ENCODE results near the gene WNT9B. TPM values are rescaled to one million over a fixed set of nuclear protein-coding genes. Genes with fewer than 3 reads are reported as not detected.

WNT9B gene
- total and polyA plus RNA-seq, 2 of the 13 experiments (the other 11 are each of a cell fraction or from before 2014, with no cell fraction given), result not detected

DNA sequence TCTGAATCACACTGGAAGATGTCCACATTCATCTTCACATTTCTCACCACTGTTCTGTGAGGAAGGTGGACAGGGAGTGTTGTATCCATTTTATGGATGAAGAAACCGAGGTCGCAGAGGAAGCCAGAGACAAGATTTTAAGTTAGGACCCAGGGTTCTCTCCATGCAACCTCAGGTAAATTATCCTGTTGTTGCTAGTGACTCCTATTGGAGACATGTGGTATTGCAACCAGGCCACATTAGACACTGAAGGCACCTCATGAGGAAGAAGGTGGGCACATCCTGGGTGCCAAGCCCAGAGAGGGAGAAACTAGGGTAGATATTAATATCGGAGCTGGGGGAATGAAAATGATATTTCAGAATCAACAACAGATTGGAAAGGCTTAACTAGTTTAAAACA is 8.5 kb upstream of the WNT9B start:
- no TSS peak for BruUV-seq (replicated peaks)
- DNase-seq (ENCODE audit: low spot score), result no peak
- Histone ChIP-seq H3K27me3 (ENCODE audit: control insufficient read depth in 1 of 2, insufficient read depth in 2 of 2, low read length in 2 of 2) (peaks cover 0 to 10% of the 10 kb centered on the region in 2 experiments; a peak in 3 of 5 replicates), H3K4me1 (ENCODE audit: insufficient read depth, low read length) (peaks cover 33% of the 10 kb centered on the region), H2AFZ (ENCODE audit: low read length) (no peak overlapping the region), H4K20me1 (ENCODE audit: insufficient read depth, low read length) (no peaks in the 10 kb centered on the region), H3K9me3 (ENCODE audit: low read length) (peaks cover 12% of the 10 kb centered on the region), H3K79me2 (ENCODE audit: insufficient read depth, low read length) (no peaks in the 10 kb centered on the region), H3K36me3 (replicated peaks in 1 of 2; ENCODE audit: control insufficient read depth in 1 of 2, insufficient read depth in 2 of 2, low read length in 2 of 2) (no peaks in the 10 kb centered on the region), H3K9ac (ENCODE audit: insufficient read depth, low read depth, low read length) (no peak overlapping the region), H3K4me2 (ENCODE audit: low read depth, low read length) (no peak overlapping the region), H3K4me3 (replicated peaks in 1 of 3; ENCODE audit: insufficient read depth in 1 of 3, low read depth in 2 of 3, low read length in 3 of 3) (no peak overlapping the region), H3K27ac (ENCODE audit: extremely low read length, insufficient read depth, low read length) (no peak overlapping the region)
- WGBS (ENCODE audit: low lambda C conversion rate), result 94% methylated on average over 3 of the region's 3 CpGs
- ATAC-seq, result no peak
- no peak for FAIRE-seq
- in situ Hi-C loops (cut with HindIII; ENCODE audit: extremely low pct_ligation_motif_present, low pct_unique_long_range_greater_than_20kb), result loop anchor here (25.0 kb wide), 1 partner anchor 831 kb away; no protein-coding TSS in a partner anchor
- POLR2A ChIA-PET, result no interaction called here
- CTCF ChIA-PET (ENCODE audit: low intra/inter-chr PET ratio, low total read pairs), result interaction anchor here (2.1 to 2.8 kb wide), 2 partner anchors 34 to 158 kb away, joined by 9 to 15 read pairs; no protein-coding TSS in a partner anchor
- TF ChIP-seq, protein P1, sequence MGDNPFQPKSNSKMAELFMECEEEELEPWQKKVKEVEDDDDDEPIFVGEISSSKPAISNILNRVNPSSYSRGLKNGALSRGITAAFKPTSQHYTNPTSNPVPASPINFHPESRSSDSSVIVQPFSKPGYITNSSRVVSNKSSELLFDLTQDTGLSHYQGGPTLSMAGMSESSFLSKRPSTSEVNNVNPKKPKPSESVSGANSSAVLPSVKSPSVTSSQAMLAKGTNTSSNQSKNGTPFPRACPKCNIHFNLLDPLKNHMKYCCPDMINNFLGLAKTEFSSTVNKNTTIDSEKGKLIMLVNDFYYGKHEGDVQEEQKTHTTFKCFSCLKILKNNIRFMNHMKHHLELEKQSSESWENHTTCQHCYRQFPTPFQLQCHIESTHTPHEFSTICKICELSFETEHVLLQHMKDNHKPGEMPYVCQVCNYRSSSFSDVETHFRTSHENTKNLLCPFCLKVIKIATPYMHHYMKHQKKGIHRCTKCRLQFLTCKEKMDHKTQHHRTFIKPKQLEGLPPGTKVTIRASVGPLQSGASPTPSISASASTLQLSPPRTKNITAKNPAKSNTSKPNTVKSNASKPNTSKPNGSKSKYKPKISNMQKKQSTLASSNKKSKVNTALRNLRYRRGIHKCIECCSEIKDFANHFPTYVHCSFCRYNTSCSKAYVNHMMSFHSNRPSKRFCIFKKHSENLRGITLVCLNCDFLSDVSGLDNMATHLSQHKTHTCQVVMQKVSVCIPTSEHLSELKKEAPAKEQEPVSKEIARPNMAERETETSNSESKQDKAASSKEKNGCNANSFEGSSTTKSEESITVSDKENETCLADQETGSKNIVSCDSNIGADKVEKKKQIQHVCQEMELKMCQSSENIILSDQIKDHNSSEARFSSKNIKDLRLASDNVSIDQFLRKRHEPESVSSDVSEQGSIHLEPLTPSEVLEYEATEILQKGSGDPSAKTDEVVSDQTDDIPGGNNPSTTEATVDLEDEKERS (CRISPR knock-in tag; IDR thresholded peaks at IDR 0.05), result 0 out of 2 replicates have a peak, but pooled peaks have one; percentile 37
- 0 out of 2 replicates have a peak, but pooled peaks have one; percentile 17 for TF ChIP-seq ZMYM2 (CRISPR knock-in tag; IDR thresholded peaks at IDR 0.05)
- TF ChIP-seq, protein P2, sequence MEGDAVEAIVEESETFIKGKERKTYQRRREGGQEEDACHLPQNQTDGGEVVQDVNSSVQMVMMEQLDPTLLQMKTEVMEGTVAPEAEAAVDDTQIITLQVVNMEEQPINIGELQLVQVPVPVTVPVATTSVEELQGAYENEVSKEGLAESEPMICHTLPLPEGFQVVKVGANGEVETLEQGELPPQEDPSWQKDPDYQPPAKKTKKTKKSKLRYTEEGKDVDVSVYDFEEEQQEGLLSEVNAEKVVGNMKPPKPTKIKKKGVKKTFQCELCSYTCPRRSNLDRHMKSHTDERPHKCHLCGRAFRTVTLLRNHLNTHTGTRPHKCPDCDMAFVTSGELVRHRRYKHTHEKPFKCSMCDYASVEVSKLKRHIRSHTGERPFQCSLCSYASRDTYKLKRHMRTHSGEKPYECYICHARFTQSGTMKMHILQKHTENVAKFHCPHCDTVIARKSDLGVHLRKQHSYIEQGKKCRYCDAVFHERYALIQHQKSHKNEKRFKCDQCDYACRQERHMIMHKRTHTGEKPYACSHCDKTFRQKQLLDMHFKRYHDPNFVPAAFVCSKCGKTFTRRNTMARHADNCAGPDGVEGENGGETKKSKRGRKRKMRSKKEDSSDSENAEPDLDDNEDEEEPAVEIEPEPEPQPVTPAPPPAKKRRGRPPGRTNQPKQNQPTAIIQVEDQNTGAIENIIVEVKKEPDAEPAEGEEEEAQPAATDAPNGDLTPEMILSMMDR (CRISPR knock-in tag; IDR thresholded peaks at IDR 0.05), result peak; percentile 37
- TF ChIP-seq SAFB2 (CRISPR knock-in tag; IDR thresholded peaks at IDR 0.05; ENCODE audit: borderline replicate concordance, low read depth), result no peak
- TF ChIP-seq NONO (IDR thresholded peaks at IDR 0.05), result no peak
- no peak for TF ChIP-seq NONO (CRISPR knock-in tag; conservative IDR thresholded peaks at IDR 0.05)
- TF ChIP-seq SETDB1 (CRISPR knock-in tag; IDR thresholded peaks at IDR 0.05; ENCODE audit: borderline replicate concordance), result peak; percentile 73; the same call in 1 of the 2 replicates
- intact Hi-C loops (cut with micrococcal nuclease; ENCODE audit: unreplicated experiment), result loop anchor here (1.0 to 5.0 kb wide), 2 partner anchors 34 to 158 kb away; no protein-coding TSS in a partner anchor
